ENCODE data around the gene ARHGEF35.
"Not testable (repeated sequence)": the region's sequence is repeated elsewhere in the genome, so short reads cannot be mapped to it uniquely, and the experiment has no call there.

DNA sequence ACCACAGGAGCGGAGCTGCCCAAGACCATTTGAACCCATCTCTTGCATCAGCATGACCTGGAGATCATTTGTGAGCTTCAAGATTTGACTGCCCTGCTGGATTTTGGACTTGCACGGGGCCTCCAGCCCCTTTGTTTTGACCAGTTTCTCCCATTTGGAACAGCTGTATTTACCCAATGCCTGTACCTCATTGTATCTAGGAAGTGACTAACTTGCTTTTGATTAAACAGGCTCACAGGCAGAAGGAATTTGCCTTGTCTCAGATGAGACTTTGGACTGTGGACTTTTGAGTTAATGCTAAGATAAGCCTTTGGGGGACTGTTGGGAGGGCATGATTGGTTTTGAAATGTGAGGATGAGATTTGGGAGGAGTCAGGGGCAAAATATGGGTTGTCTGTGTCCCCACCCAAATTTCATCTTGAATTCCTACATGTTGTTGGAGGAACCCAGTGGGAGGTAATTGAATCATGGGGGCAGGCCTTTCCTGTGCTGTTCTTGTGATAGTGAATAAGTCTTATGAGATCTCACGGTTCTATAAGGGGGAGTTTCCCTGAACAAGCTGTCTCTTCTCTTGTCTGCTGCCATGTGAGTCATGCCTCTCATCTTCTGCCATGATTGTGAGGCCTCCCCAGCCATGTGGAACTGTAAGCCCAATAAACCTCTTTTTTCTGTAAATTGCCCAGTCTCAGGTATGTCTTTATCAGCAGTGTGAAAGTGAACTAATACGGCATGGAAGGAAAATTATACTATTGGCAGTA lies 23.9 kb downstream of the ARHGEF35 start:
- TF ChIP-seq POLR2A (IDR thresholded peaks at IDR 0.05): not testable (repeated sequence)
- TF ChIP-seq, protein P1, sequence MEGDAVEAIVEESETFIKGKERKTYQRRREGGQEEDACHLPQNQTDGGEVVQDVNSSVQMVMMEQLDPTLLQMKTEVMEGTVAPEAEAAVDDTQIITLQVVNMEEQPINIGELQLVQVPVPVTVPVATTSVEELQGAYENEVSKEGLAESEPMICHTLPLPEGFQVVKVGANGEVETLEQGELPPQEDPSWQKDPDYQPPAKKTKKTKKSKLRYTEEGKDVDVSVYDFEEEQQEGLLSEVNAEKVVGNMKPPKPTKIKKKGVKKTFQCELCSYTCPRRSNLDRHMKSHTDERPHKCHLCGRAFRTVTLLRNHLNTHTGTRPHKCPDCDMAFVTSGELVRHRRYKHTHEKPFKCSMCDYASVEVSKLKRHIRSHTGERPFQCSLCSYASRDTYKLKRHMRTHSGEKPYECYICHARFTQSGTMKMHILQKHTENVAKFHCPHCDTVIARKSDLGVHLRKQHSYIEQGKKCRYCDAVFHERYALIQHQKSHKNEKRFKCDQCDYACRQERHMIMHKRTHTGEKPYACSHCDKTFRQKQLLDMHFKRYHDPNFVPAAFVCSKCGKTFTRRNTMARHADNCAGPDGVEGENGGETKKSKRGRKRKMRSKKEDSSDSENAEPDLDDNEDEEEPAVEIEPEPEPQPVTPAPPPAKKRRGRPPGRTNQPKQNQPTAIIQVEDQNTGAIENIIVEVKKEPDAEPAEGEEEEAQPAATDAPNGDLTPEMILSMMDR (IDR thresholded peaks at IDR 0.05): not testable (repeated sequence)
